ENCODE measurements around the gene NBAS. TPM values are rescaled to one million over a fixed set of nuclear protein-coding genes. Genes with fewer than 3 reads are reported as not detected.

Gene NBAS
- total and polyA plus RNA-seq, 2 donors (not counting 1 experiment from before 2014, with no cell fraction given) = 27.0 to 124 TPM

DNA sequence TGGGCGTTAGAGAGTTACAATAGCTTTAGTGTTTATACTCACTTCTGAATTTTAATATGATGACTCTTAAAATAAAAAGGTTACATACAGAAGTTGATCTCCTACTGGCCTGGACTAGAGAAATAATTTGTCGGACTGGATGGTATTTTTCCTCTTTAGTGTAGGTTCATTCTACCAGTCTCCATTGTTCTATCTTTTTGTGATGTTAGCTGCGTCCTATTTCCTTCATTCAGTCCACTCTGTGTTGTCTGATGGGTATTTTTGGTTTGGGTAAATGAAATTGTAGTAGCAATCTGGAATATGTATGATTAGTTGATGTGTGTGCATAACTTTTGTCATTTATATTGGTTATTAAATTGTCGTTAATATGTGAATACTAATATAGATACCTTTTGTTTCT is 35.8 kb upstream of the NBAS start:
- no peak for DNase-seq (ENCODE audit: low read depth in 2 of 2)
- Histone ChIP-seq H3K36me3 (ENCODE audit: control insufficient read depth, insufficient read depth, low read length) (peaks cover 12% of the 10 kb centered on the region), H3K79me2 (ENCODE audit: control insufficient read depth, insufficient read depth, low read length) (peaks cover 37% of the 10 kb centered on the region), H2AFZ (ENCODE audit: low read length) (no peak overlapping the region), H3K4me3 (replicated peaks in 1 of 4; ENCODE audit: control extremely low read depth in 1 of 4, insufficient read depth in 1 of 4, low read depth in 3 of 4, low read length in 4 of 4) (no peak overlapping the region), H3K27me3 (ENCODE audit: control insufficient read depth, insufficient read depth, low read length) (no peaks in the 10 kb centered on the region), H3K27ac (ENCODE audit: insufficient read depth, low read length) (no peak overlapping the region), H3K4me2 (ENCODE audit: extremely low read depth, insufficient read depth, low read length) (no peak overlapping the region), H3K9me3 (ENCODE audit: control insufficient read depth, insufficient read depth, low read depth, low read length) (no peaks in the 10 kb centered on the region), H3K9ac (ENCODE audit: insufficient read depth, low read length) (no peak overlapping the region), H3K4me1 (ENCODE audit: control insufficient read depth, extremely low read depth, insufficient read depth, low read length) (peaks cover 5% of the 10 kb centered on the region), H4K20me1 (ENCODE audit: control insufficient read depth, extremely low read depth, insufficient read depth, low read length) (no peaks in the 10 kb centered on the region)
- no peak for TF ChIP-seq EZH2 (IDR thresholded peaks at IDR 0.05; ENCODE audit: low read length, missing control alignments)
- TF ChIP-seq CTCF (conservative IDR thresholded peaks at IDR 0.05 in 1 of 2, IDR thresholded peaks at IDR 0.05 in 1 of 2; ENCODE audit: low read depth in 1 of 2, low read length in 2 of 2) = no peak

DNA sequence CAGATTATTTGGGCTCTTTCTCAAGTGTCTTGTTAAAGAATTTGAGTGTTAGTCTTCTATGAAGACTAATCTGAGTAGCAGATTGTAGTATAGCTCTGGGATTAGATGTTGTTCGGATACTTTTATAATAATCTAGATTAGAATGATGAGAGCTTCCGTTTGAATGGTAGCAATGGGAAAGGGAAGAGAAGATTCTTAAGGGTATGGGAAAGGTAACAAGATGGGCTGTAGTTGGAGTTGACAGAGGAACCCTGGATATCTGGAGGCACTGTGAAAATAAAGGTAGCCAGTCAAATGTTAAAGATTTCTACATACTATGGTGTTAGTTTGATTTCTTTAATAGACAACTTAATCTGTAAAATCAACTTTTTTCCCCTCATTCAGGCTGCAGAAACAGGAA is 35.2 kb upstream of the NBAS start:
- Histone ChIP-seq H3K79me2 (ENCODE audit: control insufficient read depth, insufficient read depth, low read length) (peaks cover 38% of the 10 kb centered on the region), H3K36me3 (ENCODE audit: control insufficient read depth, insufficient read depth, low read length) (peaks cover 12% of the 10 kb centered on the region), H3K27me3 (ENCODE audit: control insufficient read depth, insufficient read depth, low read length) (no peaks in the 10 kb centered on the region), H3K9ac (ENCODE audit: insufficient read depth, low read length) (no peak overlapping the region), H3K4me3 (replicated peaks in 1 of 4; ENCODE audit: control extremely low read depth in 1 of 4, insufficient read depth in 1 of 4, low read depth in 3 of 4, low read length in 4 of 4) (no peak overlapping the region), H3K4me1 (ENCODE audit: control insufficient read depth, extremely low read depth, insufficient read depth, low read length) (peaks cover 5% of the 10 kb centered on the region), H3K4me2 (ENCODE audit: extremely low read depth, insufficient read depth, low read length) (no peak overlapping the region), H2AFZ (ENCODE audit: low read length) (no peak overlapping the region), H3K9me3 (ENCODE audit: control insufficient read depth, insufficient read depth, low read depth, low read length) (no peaks in the 10 kb centered on the region), H3K27ac (ENCODE audit: insufficient read depth, low read length) (no peak overlapping the region), H4K20me1 (ENCODE audit: control insufficient read depth, extremely low read depth, insufficient read depth, low read length) (no peaks in the 10 kb centered on the region)
- no peak for TF ChIP-seq EZH2 (IDR thresholded peaks at IDR 0.05; ENCODE audit: low read length, missing control alignments)
- TF ChIP-seq CTCF (conservative IDR thresholded peaks at IDR 0.05 in 1 of 2, IDR thresholded peaks at IDR 0.05 in 1 of 2; ENCODE audit: low read depth in 1 of 2, low read length in 2 of 2) = no peak
- DNase-seq (ENCODE audit: low read depth in 2 of 2) = no peak

DNA sequence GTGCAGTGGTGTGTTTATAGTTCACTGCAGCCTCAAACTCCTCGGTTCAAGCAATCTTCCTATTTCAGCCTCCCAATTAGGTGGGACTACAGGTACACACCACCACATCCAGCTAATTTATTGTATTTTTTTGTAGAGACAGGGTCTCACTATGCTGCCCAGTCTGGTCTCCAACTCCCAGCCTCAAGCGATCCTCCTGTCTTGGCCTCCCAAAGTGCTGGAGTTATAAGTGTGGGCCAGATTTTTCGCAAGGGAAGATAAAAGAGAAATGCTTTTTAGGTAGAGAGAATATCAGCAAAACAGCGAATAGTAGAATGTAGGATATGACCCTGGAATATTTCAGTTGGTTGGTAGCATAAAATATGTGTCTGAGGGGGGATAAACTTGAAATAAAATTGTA is 34.8 kb upstream of the NBAS start:
- TF ChIP-seq EZH2 (IDR thresholded peaks at IDR 0.05; ENCODE audit: low read length, missing control alignments) = no peak
- no peak for TF ChIP-seq CTCF (conservative IDR thresholded peaks at IDR 0.05 in 1 of 2, IDR thresholded peaks at IDR 0.05 in 1 of 2; ENCODE audit: low read depth in 1 of 2, low read length in 2 of 2)
- no peaks in the 10 kb centered on the region for H3K27me3 ChIP-seq (ENCODE audit: control insufficient read depth, insufficient read depth, low read length)
- peaks cover 5% of the 10 kb centered on the region for H3K4me1 ChIP-seq (ENCODE audit: control insufficient read depth, extremely low read depth, insufficient read depth, low read length)
- no peaks in the 10 kb centered on the region for H3K9me3 ChIP-seq (ENCODE audit: control insufficient read depth, insufficient read depth, low read depth, low read length)
- H3K4me2 ChIP-seq (ENCODE audit: extremely low read depth, insufficient read depth, low read length) = no peak overlapping the region
- no peak overlapping the region for H3K27ac ChIP-seq (ENCODE audit: insufficient read depth, low read length)
- peaks cover 38% of the 10 kb centered on the region for H3K79me2 ChIP-seq (ENCODE audit: control insufficient read depth, insufficient read depth, low read length)
- no peak for DNase-seq (ENCODE audit: low read depth in 2 of 2)
- H3K36me3 ChIP-seq (ENCODE audit: control insufficient read depth, insufficient read depth, low read length) = peaks cover 12% of the 10 kb centered on the region
- H2AFZ ChIP-seq (ENCODE audit: low read length) = no peak overlapping the region
- no peak overlapping the region for H3K4me3 ChIP-seq (replicated peaks in 1 of 4; ENCODE audit: control extremely low read depth in 1 of 4, insufficient read depth in 1 of 4, low read depth in 3 of 4, low read length in 4 of 4)
- H4K20me1 ChIP-seq (ENCODE audit: control insufficient read depth, extremely low read depth, insufficient read depth, low read length) = no peaks in the 10 kb centered on the region
- no peak overlapping the region for H3K9ac ChIP-seq (ENCODE audit: insufficient read depth, low read length)
